Upper lobe of left lung (tissue), 4 donors: Measurements from ENCODE around the gene CFAP57.

Experiments
- CTCF ChIP-seq, 6 experiments: fragments of 450-650 bp in 4 of 6; fragments of 200-600 bp in 2 of 6; sonication (generic) in 2 of 6; IDR thresholded peaks; one replicate each; pipeline ENCODE4 v1.5.1; 2016 to 2019; ENCODE audit warnings: antibody characterized with exemption in 6 of 6
- EP300 ChIP-seq, 4 donors: sonication (generic); formaldehyde crosslinking; IDR thresholded peaks; one replicate each; pipeline ENCODE4 v1.5.1; 2017; ENCODE audit warnings: antibody characterized with exemption in 4 of 4, control low read depth in 2 of 4
- POLR2A ChIP-seq, 4 donors: fragments of 450-650 bp; IDR thresholded peaks; one replicate each; pipeline ENCODE4 v1.5.1; 2016 to 2017; ENCODE audit warnings: antibody characterized with exemption in 4 of 4, mild to moderate bottlenecking in 2 of 4

- TF ChIP-seq CTCF (IDR thresholded peaks at IDR 0.05) (no peak), POLR2A (IDR thresholded peaks at IDR 0.05) (no peak), EP300 (IDR thresholded peaks at IDR 0.05) (no peak)
These were observed 736 bp upstream of the CFAP57 start for GRCh38 chr1:43171312-43171875.
